ENCODE results near the gene KLK3.
A peak's percentile ranks its signal among the peaks of the same experiment; 100 is the strongest.

KLK3 gene

GRCh38 chr19:50832666-50833065 lies 22.0 kb upstream of the KLK3 start:
- no peak for DNase-seq

- no peak for DNase-seq
Observed at GRCh38 chr19:50833117-50833801, 21.5 kb upstream of the KLK3 start, which contains the start of gene KLK15. Gene KLK15 (minus strand): TSS chr19:50833574. CDS start chr19:50831492, 2,082 bp downstream.

- no peak for DNase-seq
Observed at GRCh38 chr19:50833802-50834167, 20.9 kb upstream of the KLK3 start.

GRCh38 chr19:50835103-50835784 lies 19.5 kb upstream of the KLK3 start:
- no peak for DNase-seq

- DNase-seq, result peak; percentile 28
Observed at GRCh38 chr19:50835785-50836542, 18.8 kb upstream of the KLK3 start.

- DNase-seq, result no peak
Observed at GRCh38 chr19:50836543-50837195, 18.0 kb upstream of the KLK3 start.

DNA sequence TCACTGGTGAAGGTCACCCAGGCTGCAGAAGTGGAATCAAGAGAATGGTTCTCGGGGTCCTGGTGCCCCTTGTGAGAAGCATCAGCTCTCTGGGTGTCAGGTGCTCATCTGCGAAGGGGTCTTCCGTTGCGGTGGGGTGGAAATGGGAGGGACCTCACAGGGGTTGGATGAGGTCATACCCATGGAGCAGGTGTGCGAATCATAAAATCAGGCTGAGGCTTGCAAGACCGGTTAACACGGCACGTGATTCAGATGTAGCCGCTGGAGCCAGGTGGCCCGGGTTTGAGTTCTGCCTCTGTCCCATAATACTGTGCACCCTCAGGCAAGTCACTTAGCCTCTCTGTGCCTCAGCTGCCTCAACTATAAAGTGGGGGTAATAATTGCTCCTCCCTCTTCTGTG lies 17.4 kb upstream of the KLK3 start:
- DNase-seq, result no peak

DNA sequence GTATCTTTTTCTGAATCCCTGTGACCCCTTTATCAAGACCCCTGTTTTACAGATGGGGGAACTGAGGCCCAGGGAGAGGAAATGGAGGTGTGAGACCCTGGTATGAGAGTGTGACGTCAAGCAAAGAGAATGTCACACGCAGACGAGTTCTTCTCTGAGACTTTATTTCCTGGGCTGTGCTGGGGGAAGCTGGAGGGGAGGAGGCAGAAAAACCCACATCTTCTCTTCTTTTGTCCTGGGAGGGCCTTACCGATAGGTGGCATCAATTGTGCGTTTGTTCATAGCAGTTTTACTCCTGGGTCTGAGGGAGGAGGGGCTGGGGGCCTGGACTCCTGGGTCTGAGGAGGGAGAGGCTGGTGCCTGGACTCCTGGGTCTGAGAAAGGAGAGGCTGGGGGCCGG lies 16.5 kb upstream of the KLK3 start:
- no peak for DNase-seq

- no peak for DNase-seq
Observed at GRCh38 chr19:50839712-50840655, 14.7 kb upstream of the KLK3 start.

DNA sequence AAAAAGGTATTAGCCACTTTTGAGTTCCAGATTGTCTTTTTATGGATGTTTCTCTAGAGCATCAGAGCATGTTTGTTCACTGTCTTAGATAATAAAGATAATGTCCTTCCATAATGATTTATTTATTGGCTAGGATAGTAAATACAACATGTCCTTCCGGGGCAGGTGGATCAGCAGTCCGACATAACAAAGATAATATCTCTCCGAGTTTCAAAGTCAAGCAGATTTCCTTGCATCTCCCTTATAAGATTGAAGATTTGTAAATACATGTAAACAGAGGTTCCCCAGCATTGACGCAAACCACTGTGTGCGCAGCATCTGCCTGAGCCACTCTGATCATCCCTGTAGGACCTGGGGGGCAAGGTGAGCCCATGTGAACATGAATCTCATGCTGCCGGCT lies 12.6 kb upstream of the KLK3 start:
- DNase-seq, result no peak

DNA sequence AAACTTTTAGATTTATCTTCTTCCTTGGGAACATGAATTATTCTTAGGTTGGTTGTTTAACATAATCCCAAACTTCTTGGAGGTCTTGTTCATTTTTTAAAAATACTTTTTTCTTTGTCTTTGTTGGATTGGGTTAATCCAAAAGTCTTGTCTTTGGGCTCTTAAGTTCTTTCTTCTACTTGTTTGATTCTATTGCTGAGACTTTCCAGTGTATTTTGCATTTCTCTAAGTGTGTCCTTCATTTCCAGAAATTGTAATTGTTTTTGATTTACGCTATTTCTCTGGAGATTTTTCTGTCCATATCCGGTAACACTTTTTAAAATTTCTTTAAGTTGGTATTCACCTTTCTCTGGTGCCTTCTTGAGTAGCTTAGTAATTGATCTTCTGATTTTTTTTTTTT lies 11.5 kb upstream of the KLK3 start:
- no peak for DNase-seq

DNA sequence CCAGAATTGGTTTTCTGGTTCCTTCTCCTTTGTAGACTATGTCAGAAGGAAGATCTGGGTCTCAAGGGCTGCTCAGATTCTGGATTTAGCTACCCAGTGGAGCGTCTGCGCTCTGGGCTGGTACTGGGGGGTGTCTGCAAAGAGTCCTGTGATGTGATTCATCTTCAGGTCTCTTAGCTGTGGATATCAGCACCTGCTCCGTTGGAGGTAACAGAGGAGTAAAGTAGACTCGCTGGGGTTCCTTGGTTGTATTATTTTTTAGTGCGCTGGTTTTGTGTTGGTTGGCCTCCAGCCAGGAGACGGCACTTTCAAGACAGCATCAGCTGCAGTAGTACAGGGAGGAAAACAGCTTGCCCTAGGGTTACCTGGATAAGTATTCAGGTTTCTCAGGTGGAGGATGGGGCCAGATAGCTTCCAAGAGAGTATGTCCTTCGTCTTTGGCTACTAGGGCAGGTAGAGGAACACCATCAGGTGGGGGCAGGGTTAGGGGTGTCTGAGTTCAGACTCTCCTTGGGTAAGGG lies 11.0 kb upstream of the KLK3 start:
- no peak for DNase-seq

DNA sequence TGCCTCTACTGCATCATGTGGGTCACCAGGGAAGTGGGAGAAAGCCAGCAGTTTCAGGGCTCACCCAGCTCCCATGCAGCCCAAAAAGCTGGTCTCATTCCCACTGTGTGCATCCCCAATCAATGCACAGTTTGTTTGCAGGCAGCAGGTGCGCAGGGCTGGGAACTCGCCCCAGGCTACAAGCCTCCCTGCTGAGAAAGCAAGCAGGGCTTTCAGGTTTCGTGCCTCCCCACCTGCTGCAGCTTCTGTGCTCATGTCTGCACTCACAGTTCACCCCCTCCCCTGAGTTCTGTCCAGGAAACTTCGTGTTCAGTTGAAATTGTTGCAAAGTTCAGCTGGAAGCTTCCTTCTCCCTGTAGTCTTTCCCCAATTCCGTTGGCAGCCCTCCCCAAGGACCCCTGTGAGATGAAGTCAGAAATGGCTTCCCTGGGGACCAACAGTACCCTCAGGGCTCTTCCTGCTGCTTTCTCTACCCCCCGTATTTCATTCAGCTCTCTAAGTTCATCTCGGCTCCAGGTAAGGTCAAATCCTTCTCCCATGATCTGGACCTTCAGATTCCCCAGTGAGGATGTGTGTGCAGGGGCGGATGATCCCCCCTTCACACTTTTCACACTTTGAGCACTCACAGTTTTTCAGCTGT lies 10.3 kb upstream of the KLK3 start:
- no peak for DNase-seq

GRCh38 chr19:50850738-50851137 lies 4.0 kb upstream of the KLK3 start:
- DNase-seq, result no peak

- DNase-seq, result no peak
Observed at GRCh38 chr19:50851620-50852019, 3.1 kb upstream of the KLK3 start.

DNA sequence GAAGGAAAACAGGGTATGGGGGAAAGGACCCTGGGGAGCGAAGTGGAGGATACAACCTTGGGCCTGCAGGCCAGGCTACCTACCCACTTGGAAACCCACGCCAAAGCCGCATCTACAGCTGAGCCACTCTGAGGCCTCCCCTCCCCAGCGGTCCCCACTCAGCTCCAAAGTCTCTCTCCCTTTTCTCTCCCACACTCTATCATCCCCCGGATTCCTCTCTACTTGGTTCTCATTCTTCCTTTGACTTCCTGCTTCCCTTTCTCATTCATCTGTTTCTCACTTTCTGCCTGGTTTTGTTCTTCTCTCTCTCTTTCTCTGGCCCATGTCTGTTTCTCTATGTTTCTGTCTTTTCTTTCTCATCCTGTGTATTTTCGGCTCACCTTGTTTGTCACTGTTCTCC lies 2.7 kb downstream of the KLK3 start:
- DNase-seq, result no peak

DNA sequence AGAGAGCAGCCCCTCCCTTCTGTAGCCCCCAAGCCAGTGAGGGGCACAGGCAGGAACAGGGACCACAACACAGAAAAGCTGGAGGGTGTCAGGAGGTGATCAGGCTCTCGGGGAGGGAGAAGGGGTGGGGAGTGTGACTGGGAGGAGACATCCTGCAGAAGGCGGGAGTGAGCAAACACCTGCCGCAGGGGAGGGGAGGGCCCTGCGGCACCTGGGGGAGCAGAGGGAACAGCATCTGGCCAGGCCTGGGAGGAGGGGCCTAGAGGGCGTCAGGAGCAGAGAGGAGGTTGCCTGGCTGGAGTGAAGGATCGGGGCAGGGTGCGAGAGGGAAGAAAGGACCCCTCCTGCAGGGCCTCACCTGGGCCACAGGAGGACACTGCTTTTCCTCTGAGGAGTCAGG lies 4.2 kb downstream of the KLK3 start:
- DNase-seq, result peak; percentile 11

DNA sequence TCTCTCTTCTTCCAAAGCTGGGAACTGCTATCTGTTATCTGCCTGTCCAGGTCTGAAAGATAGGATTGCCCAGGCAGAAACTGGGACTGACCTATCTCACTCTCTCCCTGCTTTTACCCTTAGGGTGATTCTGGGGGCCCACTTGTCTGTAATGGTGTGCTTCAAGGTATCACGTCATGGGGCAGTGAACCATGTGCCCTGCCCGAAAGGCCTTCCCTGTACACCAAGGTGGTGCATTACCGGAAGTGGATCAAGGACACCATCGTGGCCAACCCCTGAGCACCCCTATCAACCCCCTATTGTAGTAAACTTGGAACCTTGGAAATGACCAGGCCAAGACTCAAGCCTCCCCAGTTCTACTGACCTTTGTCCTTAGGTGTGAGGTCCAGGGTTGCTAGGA lies 5.1 kb downstream of the KLK3 start:
- no peak for DNase-seq

DNA sequence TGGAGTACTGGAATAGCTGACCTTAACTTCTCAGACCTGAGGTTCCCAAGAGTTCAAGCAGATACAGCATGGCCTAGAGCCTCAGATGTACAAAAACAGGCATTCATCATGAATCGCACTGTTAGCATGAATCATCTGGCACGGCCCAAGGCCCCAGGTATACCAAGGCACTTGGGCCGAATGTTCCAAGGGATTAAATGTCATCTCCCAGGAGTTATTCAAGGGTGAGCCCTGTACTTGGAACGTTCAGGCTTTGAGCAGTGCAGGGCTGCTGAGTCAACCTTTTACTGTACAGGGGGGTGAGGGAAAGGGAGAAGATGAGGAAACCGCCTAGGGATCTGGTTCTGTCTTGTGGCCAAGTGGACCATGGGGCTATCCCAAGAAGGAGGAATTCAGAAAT lies 6.3 kb downstream of the KLK3 start:
- no peak for DNase-seq

- DNase-seq, result no peak
Observed at GRCh38 chr19:50861496-50862286, 7.0 kb downstream of the KLK3 start.

- DNase-seq, result no peak
Observed at GRCh38 chr19:50869479-50869878, 14.8 kb downstream of the KLK3 start.

Measured in NCI-H526 treated with DMSO at 0.1 percent for 48 hours (cell line).